ENCODE data around the gene VPS35. TPM values are rescaled to one million over a fixed set of nuclear protein-coding genes. Genes with fewer than 3 reads are reported as not detected.
A peak's percentile ranks its signal among the peaks of the same experiment; 100 is the strongest.

Gene VPS35
- total and polyA plus RNA-seq, 2 experiments from 2014 or later = 127 to 221 TPM

GRCh38 chr16:46662123-46662522, 26.9 kb downstream of the VPS35 start:
- TF ChIP-seq EZH2phosphoT487 (IDR thresholded peaks at IDR 0.05; ENCODE audit: low read depth, severe bottlenecking, unreplicated experiment) = no peak
- no peak for TF ChIP-seq EZH2 (IDR thresholded peaks at IDR 0.05; ENCODE audit: borderline replicate concordance)
- TF ChIP-seq CTCF (IDR thresholded peaks at IDR 0.05; ENCODE audit: poor library complexity) = no peak
- Histone ChIP-seq H3K79me2 (peaks cover 8% of the 10 kb centered on the region), H3K4me3 (no peak overlapping the region), H3K4me1 (ENCODE audit: insufficient read depth) (no peaks in the 10 kb centered on the region), H3K27ac (no peak overlapping the region), H4K20me1 (ENCODE audit: insufficient read depth, poor library complexity, severe bottlenecking) (peaks cover 3% of the 10 kb centered on the region), H3K4me2 (no peak overlapping the region), H3K27me3 (no peaks in the 10 kb centered on the region), H3K9me3 (ENCODE audit: low read depth) (no peaks in the 10 kb centered on the region), H3K9me2 (replicated peaks; ENCODE audit: insufficient read depth) (no peaks in the 10 kb centered on the region), H2AFZ (no peak overlapping the region), H3K36me3 (replicated peaks; ENCODE audit: insufficient read depth, low read depth) (peaks cover 5% of the 10 kb centered on the region)
- no peak for DNase-seq (ENCODE audit: low spot score)
- WGBS (ENCODE audit: low lambda C conversion rate, missing lambda C conversion rate) = 74% methylated on average over 4 of the region's 4 CpGs

GRCh38 chr16:46658925-46659324, 30.1 kb downstream of the VPS35 start:
- no peak for DNase-seq (ENCODE audit: low spot score)
- no peak overlapping the region for H2AFZ ChIP-seq
- no peaks in the 10 kb centered on the region for H3K79me2 ChIP-seq
- H3K4me2 ChIP-seq = no peak overlapping the region
- no peak overlapping the region for H3K27ac ChIP-seq
- peaks cover 5% of the 10 kb centered on the region for H3K36me3 ChIP-seq (replicated peaks; ENCODE audit: insufficient read depth, low read depth)
- no peaks in the 10 kb centered on the region for H3K4me1 ChIP-seq (ENCODE audit: insufficient read depth)
- H3K27me3 ChIP-seq = no peaks in the 10 kb centered on the region
- H3K4me3 ChIP-seq = no peak overlapping the region
- no peaks in the 10 kb centered on the region for H3K9me3 ChIP-seq (ENCODE audit: low read depth)
- 89% methylated on average over 1 of the region's 1 CpG for WGBS (ENCODE audit: low lambda C conversion rate, missing lambda C conversion rate)
- TF ChIP-seq CTCF (IDR thresholded peaks at IDR 0.05; ENCODE audit: poor library complexity) (no peak), EZH2 (IDR thresholded peaks at IDR 0.05; ENCODE audit: borderline replicate concordance) (no peak), EZH2phosphoT487 (IDR thresholded peaks at IDR 0.05; ENCODE audit: low read depth, severe bottlenecking, unreplicated experiment) (no peak)
- peaks cover 3% of the 10 kb centered on the region for H4K20me1 ChIP-seq (ENCODE audit: insufficient read depth, poor library complexity, severe bottlenecking)
- H3K9me2 ChIP-seq (replicated peaks; ENCODE audit: insufficient read depth) = no peaks in the 10 kb centered on the region

- H2AFZ ChIP-seq = no peak overlapping the region
- no peak overlapping the region for H3K4me3 ChIP-seq
- peak overlapping the region; percentile 20 for H3K27ac ChIP-seq
- DNase-seq (ENCODE audit: low spot score) = no peak
- H3K4me2 ChIP-seq = no peak overlapping the region
- no peaks in the 10 kb centered on the region for H3K27me3 ChIP-seq
- H3K4me1 ChIP-seq (ENCODE audit: insufficient read depth) = no peaks in the 10 kb centered on the region
- no peaks in the 10 kb centered on the region for H3K36me3 ChIP-seq (replicated peaks; ENCODE audit: insufficient read depth, low read depth)
- no peaks in the 10 kb centered on the region for H3K9me2 ChIP-seq (replicated peaks; ENCODE audit: insufficient read depth)
- WGBS (ENCODE audit: low lambda C conversion rate, missing lambda C conversion rate) = 65% methylated on average over 3 of the region's 3 CpGs
- no peaks in the 10 kb centered on the region for H3K79me2 ChIP-seq
- H3K9me3 ChIP-seq (ENCODE audit: low read depth) = no peaks in the 10 kb centered on the region
- TF ChIP-seq EZH2phosphoT487 (IDR thresholded peaks at IDR 0.05; ENCODE audit: low read depth, severe bottlenecking, unreplicated experiment) (no peak), CTCF (IDR thresholded peaks at IDR 0.05; ENCODE audit: poor library complexity) (no peak), EZH2 (IDR thresholded peaks at IDR 0.05; ENCODE audit: borderline replicate concordance) (no peak)
- no peaks in the 10 kb centered on the region for H4K20me1 ChIP-seq (ENCODE audit: insufficient read depth, poor library complexity, severe bottlenecking)
Measured at GRCh38 chr16:46651305-46651704, 37.7 kb downstream of the VPS35 start.

GRCh38 chr16:46650254-46650623, 38.7 kb downstream of the VPS35 start:
- WGBS (ENCODE audit: low lambda C conversion rate, missing lambda C conversion rate) = 78% methylated on average over 5 of the region's 5 CpGs
- Histone ChIP-seq H4K20me1 (ENCODE audit: insufficient read depth, poor library complexity, severe bottlenecking) (no peaks in the 10 kb centered on the region), H3K36me3 (replicated peaks; ENCODE audit: insufficient read depth, low read depth) (no peaks in the 10 kb centered on the region), H3K4me2 (no peak overlapping the region), H3K9me3 (ENCODE audit: low read depth) (no peaks in the 10 kb centered on the region), H3K9me2 (replicated peaks; ENCODE audit: insufficient read depth) (no peaks in the 10 kb centered on the region), H3K27me3 (no peaks in the 10 kb centered on the region), H2AFZ (no peak overlapping the region), H3K4me3 (no peak overlapping the region), H3K27ac (no peak overlapping the region), H3K79me2 (no peaks in the 10 kb centered on the region), H3K4me1 (ENCODE audit: insufficient read depth) (no peaks in the 10 kb centered on the region)
- TF ChIP-seq EZH2 (IDR thresholded peaks at IDR 0.05; ENCODE audit: borderline replicate concordance) (no peak), EZH2phosphoT487 (IDR thresholded peaks at IDR 0.05; ENCODE audit: low read depth, severe bottlenecking, unreplicated experiment) (no peak), CTCF (IDR thresholded peaks at IDR 0.05; ENCODE audit: poor library complexity) (no peak)
- no peak for DNase-seq (ENCODE audit: low spot score)
